ENCODE data around the gene CPT1B. TPM values are rescaled to one million over a fixed set of nuclear protein-coding genes. Genes with fewer than 3 reads are reported as not detected.
"Not testable (repeated sequence)": the region's sequence is repeated elsewhere in the genome, so short reads cannot be mapped to it uniquely, and the experiment has no call there.

Gene CPT1B
- total RNA-seq, 1 experiment from 2014 or later, result 13.1 TPM

DNA sequence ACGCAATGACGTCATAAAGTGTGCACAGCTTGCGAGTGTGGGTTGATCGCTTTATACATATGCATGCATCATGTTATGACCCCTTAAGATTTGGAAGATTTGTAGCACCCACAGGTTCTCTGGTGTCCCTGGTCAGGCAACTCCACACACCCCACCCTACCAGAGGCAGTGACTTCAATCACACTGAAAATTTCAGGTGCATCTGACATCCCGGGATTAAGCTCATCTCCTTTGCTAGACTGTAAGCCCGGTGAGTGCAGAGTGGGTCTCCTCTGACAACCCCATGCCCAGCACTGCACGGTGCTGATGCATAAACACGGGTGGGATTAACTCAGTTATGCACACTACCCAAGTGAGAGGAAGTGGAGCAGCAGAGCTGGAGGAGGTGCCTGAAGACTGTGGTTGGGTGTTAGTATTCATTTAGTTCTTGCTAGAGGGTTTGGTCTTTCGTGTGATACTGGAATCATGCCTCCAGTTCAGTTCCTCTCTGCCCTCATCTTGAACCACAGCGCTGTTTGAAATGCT, 43.2 kb upstream of the CPT1B start:
- ATAC-seq (peak; percentile 55), DNase-seq (no peak)
- H3F3A ChIP-seq (ENCODE audit: low read length, unreplicated experiment), result no peaks in the 10 kb centered on the region
- POLR2A ChIA-PET (ENCODE audit: unreplicated experiment), result no interaction called here
- no peaks in the 10 kb centered on the region for H3K9me2 ChIP-seq (replicated peaks; ENCODE audit: low read length)
- no peaks in the 10 kb centered on the region for H3K27me3 ChIP-seq (ENCODE audit: low read length)
- peaks cover 15% of the 10 kb centered on the region; the same call in 1 of the 2 replicates for H3K4me1 ChIP-seq (ENCODE audit: insufficient read depth, low read length)
- TF ChIP-seq EZH2 (IDR thresholded peaks at IDR 0.05; ENCODE audit: low read length, unreplicated experiment) (no peak), EZH2phosphoT487 (IDR thresholded peaks at IDR 0.05; ENCODE audit: borderline replicate concordance, low read length) (no peak)
- TF ChIP-seq, protein P1, sequence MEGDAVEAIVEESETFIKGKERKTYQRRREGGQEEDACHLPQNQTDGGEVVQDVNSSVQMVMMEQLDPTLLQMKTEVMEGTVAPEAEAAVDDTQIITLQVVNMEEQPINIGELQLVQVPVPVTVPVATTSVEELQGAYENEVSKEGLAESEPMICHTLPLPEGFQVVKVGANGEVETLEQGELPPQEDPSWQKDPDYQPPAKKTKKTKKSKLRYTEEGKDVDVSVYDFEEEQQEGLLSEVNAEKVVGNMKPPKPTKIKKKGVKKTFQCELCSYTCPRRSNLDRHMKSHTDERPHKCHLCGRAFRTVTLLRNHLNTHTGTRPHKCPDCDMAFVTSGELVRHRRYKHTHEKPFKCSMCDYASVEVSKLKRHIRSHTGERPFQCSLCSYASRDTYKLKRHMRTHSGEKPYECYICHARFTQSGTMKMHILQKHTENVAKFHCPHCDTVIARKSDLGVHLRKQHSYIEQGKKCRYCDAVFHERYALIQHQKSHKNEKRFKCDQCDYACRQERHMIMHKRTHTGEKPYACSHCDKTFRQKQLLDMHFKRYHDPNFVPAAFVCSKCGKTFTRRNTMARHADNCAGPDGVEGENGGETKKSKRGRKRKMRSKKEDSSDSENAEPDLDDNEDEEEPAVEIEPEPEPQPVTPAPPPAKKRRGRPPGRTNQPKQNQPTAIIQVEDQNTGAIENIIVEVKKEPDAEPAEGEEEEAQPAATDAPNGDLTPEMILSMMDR (conservative IDR thresholded peaks at IDR 0.05; ENCODE audit: low read depth, low read length), result no peak
- no peaks in the 10 kb centered on the region for H3K79me2 ChIP-seq (ENCODE audit: low read length)
- no peaks in the 10 kb centered on the region for H3K9me3 ChIP-seq (ENCODE audit: low read length)
- peak overlapping the region; percentile 75 for H3K4me3 ChIP-seq (ENCODE audit: low read length)
- no peak overlapping the region for H3K9ac ChIP-seq (ENCODE audit: low read length)
- H4K20me1 ChIP-seq (ENCODE audit: low read length), result no peaks in the 10 kb centered on the region
- H3K36me3 ChIP-seq (ENCODE audit: low read depth, low read length), result no peaks in the 10 kb centered on the region
- no peak overlapping the region for H3K27ac ChIP-seq (ENCODE audit: low read length)
- peak overlapping the region; percentile 98 for H3K4me2 ChIP-seq (ENCODE audit: low read length)
- intact Hi-C loops (cut with micrococcal nuclease), result loop anchor here (2.0 to 5.0 kb wide), 2 partner anchors 69 to 94 kb away; partner anchors contain the start of gene SCO2
- H2AFZ ChIP-seq (ENCODE audit: low read length), result peak overlapping the region; percentile 57
- BruUV-seq (replicated peaks), result TSS peak; percentile 19
- CTCF ChIA-PET, result interaction anchor here (1.1 to 1.8 kb wide), 2 partner anchors 21 to 96 kb away, joined by 3 to 16 read pairs; partner anchors contain the start of genes MAPK8IP2 and SCO2

DNA sequence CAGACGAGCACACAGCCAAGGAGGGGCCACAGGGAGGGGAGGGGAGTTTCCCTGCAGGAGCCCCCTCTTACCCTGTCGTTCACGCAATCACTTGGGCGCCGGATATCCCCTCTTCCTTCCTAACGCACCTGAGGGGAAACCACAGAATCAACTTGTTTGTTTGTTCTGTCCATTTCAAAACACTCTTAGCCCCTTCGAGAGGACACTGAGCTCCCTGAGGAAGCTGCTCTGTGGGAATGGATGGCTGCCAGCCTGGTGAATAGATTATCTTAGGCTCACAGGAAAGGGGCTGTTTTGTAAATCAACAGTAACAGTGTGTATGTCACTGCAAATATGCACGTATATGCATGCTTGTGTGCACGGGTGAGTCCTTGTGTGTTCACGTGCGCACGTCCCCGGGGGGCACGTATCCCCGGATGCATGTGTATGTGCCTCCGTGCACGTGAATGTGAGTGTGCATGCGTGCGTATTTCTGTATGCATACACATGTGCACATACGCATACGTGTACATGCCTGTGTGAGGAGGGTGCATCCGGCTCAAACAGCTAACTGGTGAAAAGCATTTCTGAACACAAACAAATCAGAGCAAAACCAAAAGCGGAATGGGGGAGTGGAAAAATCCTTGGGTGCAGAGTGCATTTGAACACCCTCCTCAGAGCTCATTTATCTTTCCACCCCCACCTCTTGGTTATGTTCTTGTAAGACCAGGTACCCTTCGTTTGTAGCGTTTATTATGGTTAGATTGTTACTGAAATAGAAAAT, 42.5 kb upstream of the CPT1B start:
- peaks cover 15% of the 10 kb centered on the region; the same call in 1 of the 2 replicates for H3K4me1 ChIP-seq (ENCODE audit: insufficient read depth, low read length)
- peak overlapping the region; percentile 98 for H3K4me2 ChIP-seq (ENCODE audit: low read length)
- H3K27ac ChIP-seq (ENCODE audit: low read length), result no peak overlapping the region
- no peaks in the 10 kb centered on the region for H3K9me3 ChIP-seq (ENCODE audit: low read length)
- H4K20me1 ChIP-seq (ENCODE audit: low read length), result no peaks in the 10 kb centered on the region
- no peaks in the 10 kb centered on the region for H3K36me3 ChIP-seq (ENCODE audit: low read depth, low read length)
- H2AFZ ChIP-seq (ENCODE audit: low read length), result peak overlapping the region; percentile 57
- no TSS peak for BruUV-seq (replicated peaks)
- no peak overlapping the region for H3K9ac ChIP-seq (ENCODE audit: low read length)
- ATAC-seq, result peak; percentile 69
- ChIA-PET POLR2A (ENCODE audit: unreplicated experiment) (no interaction called here), CTCF (interaction anchor here (0.6 to 1.8 kb wide), 8 partner anchors 21 to 221 kb away, joined by 3 to 16 read pairs (median 3); partner anchors contain the start of genes MAPK8IP2, SCO2 and SYCE3)
- TF ChIP-seq EZH2 (IDR thresholded peaks at IDR 0.05; ENCODE audit: low read length, unreplicated experiment), result no peak
- TF ChIP-seq, protein P1 (conservative IDR thresholded peaks at IDR 0.05; ENCODE audit: low read depth, low read length), result peak; percentile 66; the same call in 1 of the 2 replicates
- intact Hi-C loops (cut with micrococcal nuclease), result loop anchor here (1.0 to 5.0 kb wide), 3 partner anchors 44 to 93 kb away; partner anchors contain the start of gene SCO2
- H3K79me2 ChIP-seq (ENCODE audit: low read length), result no peaks in the 10 kb centered on the region
- H3K4me3 ChIP-seq (ENCODE audit: low read length), result peak overlapping the region; percentile 75
- no peaks in the 10 kb centered on the region for H3F3A ChIP-seq (ENCODE audit: low read length, unreplicated experiment)
- DNase-seq, result peak; percentile 16
- H3K9me2 ChIP-seq (replicated peaks; ENCODE audit: low read length), result no peaks in the 10 kb centered on the region
- no peaks in the 10 kb centered on the region for H3K27me3 ChIP-seq (ENCODE audit: low read length)

DNA sequence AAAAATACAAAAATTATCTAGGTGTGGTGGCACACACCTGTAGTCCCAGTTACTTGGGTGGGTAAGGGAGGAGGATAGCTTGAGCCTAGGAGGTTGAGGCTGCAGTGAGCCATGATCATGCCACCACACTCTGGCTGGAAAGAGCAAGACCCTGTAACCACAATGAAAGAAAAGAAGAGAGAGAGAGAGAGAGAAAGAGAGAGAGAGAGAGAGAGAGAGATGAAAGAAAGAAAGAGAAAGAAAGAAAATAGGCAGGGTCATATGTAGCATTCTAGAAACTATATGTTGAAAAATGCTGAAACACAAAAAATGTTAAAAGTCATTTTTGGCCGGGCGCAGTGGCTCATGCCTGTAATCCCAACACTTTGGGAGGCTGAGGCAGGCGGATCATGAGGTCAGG, 36.1 kb upstream of the CPT1B start:
- H3K36me3 ChIP-seq (ENCODE audit: low read depth, low read length); H2AFZ ChIP-seq (ENCODE audit: low read length); DNase-seq; H4K20me1 ChIP-seq (ENCODE audit: low read length); POLR2A ChIA-PET (ENCODE audit: unreplicated experiment); H3K27me3 ChIP-seq (ENCODE audit: low read length); H3K9me2 ChIP-seq (replicated peaks; ENCODE audit: low read length); H3K27ac ChIP-seq (ENCODE audit: low read length); CTCF ChIA-PET; H3K4me2 ChIP-seq (ENCODE audit: low read length); H3K9me3 ChIP-seq (ENCODE audit: low read length); intact Hi-C loops (cut with micrococcal nuclease); H3K4me3 ChIP-seq (ENCODE audit: low read length); H3K4me1 ChIP-seq (ENCODE audit: insufficient read depth, low read length); H3K79me2 ChIP-seq (ENCODE audit: low read length); BruUV-seq (replicated peaks); H3F3A ChIP-seq (ENCODE audit: low read length, unreplicated experiment); H3K9ac ChIP-seq (ENCODE audit: low read length); ATAC-seq: not testable (repeated sequence)

Measured in PC-3 (cell line).